GM23338 (cell line): ENCODE results near the gene MYO5A. TPM values are rescaled to one million over a fixed set of nuclear protein-coding genes. Genes with fewer than 3 reads are reported as not detected.

Experiments
- ATAC-seq: fragments of 200-7000 bp; cut with Tn5 transposase; 3 replicates; pipeline ENCODE4 v1.9.1; 2020
- DNase-seq: peaks from one replicate; pipeline ENCODE4 v3.0.0-alpha.2; 2015; ENCODE audit warnings: low spot score
- H2AFZ ChIP-seq: fragments of 200-600 bp; sonication (generic); 2 replicates; pipeline ENCODE4 v1.8.0; 2016; ENCODE audit warnings: antibody characterized with exemption, mild to moderate bottlenecking, moderate library complexity
- H3F3A ChIP-seq: fragments of 200-600 bp; sonication (generic); replicated peaks from 2 replicates; pipeline ENCODE4 v1.8.0; 2017; ENCODE audit warnings: antibody characterized with exemption, mixed run types, low read depth
- H3K27ac ChIP-seq: fragments of 200-600 bp; sonication (generic); 2 replicates; pipeline ENCODE4 v1.6.1; 2016; ENCODE audit warnings: low read depth
- H3K27me3 ChIP-seq: fragments of 200-600 bp; sonication (generic); 2 replicates; pipeline ENCODE4 v1.8.0; 2016; ENCODE audit warnings: mild to moderate bottlenecking, mixed run types, moderate library complexity; ENCODE audit not compliant: insufficient read depth
- H3K36me3 ChIP-seq: fragments of 200-600 bp; sonication (generic); 2 replicates; pipeline ENCODE4 v1.8.0; 2016; ENCODE audit warnings: mild to moderate bottlenecking; ENCODE audit not compliant: insufficient read depth
- H3K4me1 ChIP-seq: fragments of 200-600 bp; sonication (generic); 2 replicates; pipeline ENCODE4 v1.8.0; 2016; ENCODE audit warnings: mild to moderate bottlenecking, moderate library complexity; ENCODE audit not compliant: insufficient read depth
- H3K4me2 ChIP-seq: fragments of 200-600 bp; sonication (generic); 2 replicates; pipeline ENCODE4 v1.7.1; 2017; ENCODE audit warnings: mixed run types
- H3K4me3 ChIP-seq: fragments of 200-600 bp; sonication (generic); 2 replicates; pipeline ENCODE4 v1.6.1; 2016; ENCODE audit warnings: mixed run types
- H3K79me2 ChIP-seq: fragments of 200-600 bp; sonication (generic); replicated peaks from 2 replicates; pipeline ENCODE4 v1.8.0; 2017; ENCODE audit warnings: mild to moderate bottlenecking; ENCODE audit not compliant: insufficient read depth
- H3K9me2 ChIP-seq: fragments of 200-600 bp; sonication (generic); 2 replicates; pipeline ENCODE4 v1.8.0; 2017; ENCODE audit not compliant: insufficient read depth
- H4K20me1 ChIP-seq: fragments of 200-600 bp; sonication (generic); replicated peaks from 2 replicates; pipeline ENCODE4 v1.8.0; 2017; ENCODE audit warnings: mild to moderate bottlenecking; ENCODE audit not compliant: insufficient read depth
- H3K27ac Mint-ChIP-seq: 2 replicates; pipeline ENCODE4 v1.8.0; 2020; ENCODE audit warnings: inconsistent platforms, mild to moderate bottlenecking, moderate library complexity, mixed read lengths
- H3K27me3 Mint-ChIP-seq: 3 replicates; pipeline ENCODE4 v1.8.0; 2022; ENCODE audit warnings: low read depth, mild to moderate bottlenecking, moderate library complexity, mixed read lengths, inconsistent platforms; ENCODE audit not compliant: insufficient read depth, poor library complexity
- H3K36me3 Mint-ChIP-seq: 3 replicates; pipeline ENCODE4 v1.8.0; 2021; ENCODE audit warnings: low read depth, mild to moderate bottlenecking, inconsistent platforms, moderate library complexity, mixed read lengths
- H3K4me1 Mint-ChIP-seq: 3 replicates; pipeline ENCODE4 v1.8.0; 2020; ENCODE audit warnings: mild to moderate bottlenecking, inconsistent platforms, mixed read lengths
- H3K4me3 Mint-ChIP-seq: 3 replicates; pipeline ENCODE4 v1.8.0; 2021; ENCODE audit warnings: moderate library complexity, mild to moderate bottlenecking, inconsistent platforms, mixed read lengths
- H3K9me3 Mint-ChIP-seq: 3 replicates; pipeline ENCODE4 v1.8.0; 2020; ENCODE audit warnings: moderate library complexity, mild to moderate bottlenecking, inconsistent platforms, mixed read lengths
- CREB1 ChIP-seq: fragments of 250-450 bp; sonication (Bioruptor Pico); IDR thresholded peaks from 2 replicates; pipeline ENCODE4 v1.5.0; 2020; ENCODE audit warnings: low read depth, mild to moderate bottlenecking, moderate library complexity
- CTCF ChIP-seq, 2 experiments: fragments of 200-600 bp in 1 of 2; sonication (generic) in 1 of 2; conservative IDR thresholded peaks; 2 replicates each; pipeline versions ENCODE4 v1.5.1 to v1.6.1; 2016 to 2017; ENCODE audit warnings: antibody characterized with exemption in 2 of 2, low read depth in 2 of 2, mild to moderate bottlenecking in 2 of 2, moderate library complexity in 1 of 2
- ETS1 ChIP-seq: IDR thresholded peaks from 2 replicates; pipeline ENCODE4 v1.6.1; 2016; ENCODE audit warnings: antibody characterized with exemption
- EZH2 ChIP-seq: fragments of 200-600 bp; sonication (generic); IDR thresholded peaks from one replicate; pipeline ENCODE4 v1.8.0; 2017; ENCODE audit warnings: antibody characterized with exemption, mild to moderate bottlenecking, low read depth; ENCODE audit not compliant: unreplicated experiment
- JUNB ChIP-seq: IDR thresholded peaks from one replicate; pipeline ENCODE4 v1.6.1; 2016; ENCODE audit warnings: antibody characterized with exemption; ENCODE audit not compliant: unreplicated experiment
- NANOG ChIP-seq: IDR thresholded peaks from 2 replicates; pipeline ENCODE4 v1.6.1; 2016; ENCODE audit warnings: antibody characterized with exemption, borderline replicate concordance
- STAT1 ChIP-seq: IDR thresholded peaks from one replicate; pipeline ENCODE4 v1.6.1; 2016; ENCODE audit warnings: antibody characterized with exemption; ENCODE audit not compliant: unreplicated experiment
- ZNF114 ChIP-seq: fragments of 250-450 bp; sonication (Bioruptor Pico); IDR thresholded peaks from 2 replicates; pipeline ENCODE4 v1.5.0; 2020; ENCODE audit warnings: mild to moderate bottlenecking, moderate library complexity
- ZNF331 ChIP-seq: fragments of 250-450 bp; sonication (Bioruptor Pico); IDR thresholded peaks from 2 replicates; pipeline ENCODE4 v1.5.0; 2020; ENCODE audit warnings: low read depth, mild to moderate bottlenecking, moderate library complexity
- polyA plus RNA-seq: library from polyadenylated mRNA; unstranded; fragments of >200 nt; fragmentation: Nextera tagmentation; extraction: Ambion mirVana; gene quantifications from 2 replicates; pipeline ENCODE4 v1.2.1, GENCODE V29; 2016
- total RNA-seq: library from RNA; depleted of rRNA; stranded (reverse); fragments of >200 nt; shearing (Covaris generic); gene quantifications from 2 replicates; pipeline ENCODE4 v1.2.3, GENCODE V29; 2014
- TF ChIP-seq, protein P1 (sequence below): fragments of 250-450 bp; sonication (Bioruptor Pico); IDR thresholded peaks from 2 replicates; pipeline ENCODE4 v1.5.0; 2020; ENCODE audit warnings: mild to moderate bottlenecking, moderate library complexity

Gene MYO5A
- total and polyA plus RNA-seq, 2 experiments from 2014 or later, result 5.7 to 31.8 TPM

DNA sequence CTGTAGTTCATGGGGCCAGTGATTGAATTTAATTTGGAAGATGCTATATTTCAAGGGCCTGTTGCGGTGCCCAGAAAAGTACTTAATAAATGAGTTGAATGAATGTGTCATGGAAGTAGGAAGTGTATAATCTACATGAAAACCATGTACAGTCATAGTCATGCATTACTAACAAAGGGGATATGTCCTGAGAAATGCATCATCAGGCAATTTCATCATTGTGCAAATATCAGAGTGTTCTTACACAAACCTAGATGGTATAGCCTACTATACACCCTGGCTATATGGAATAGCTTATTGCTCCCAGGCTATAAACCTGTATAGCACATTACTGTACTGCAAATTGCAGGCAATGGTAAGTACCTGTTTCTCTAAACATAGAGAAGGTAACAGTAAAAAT lies 222.4 kb downstream of the MYO5A start:
- H3K27me3 Mint-ChIP-seq, result peaks cover 3% of the 10 kb centered on the region
- no peak overlapping the region for H3K4me3 Mint-ChIP-seq
- H2AFZ ChIP-seq, result no peak overlapping the region
- peaks cover 9% of the 10 kb centered on the region; the same call in 1 of the 2 replicates for H3K9me2 ChIP-seq
- DNase-seq (no peak), ATAC-seq (no peak)
- no peak overlapping the region for H3K27ac ChIP-seq
- H3K4me3 ChIP-seq, result no peak overlapping the region
- no peak overlapping the region for H3K4me2 ChIP-seq
- H3K9me3 Mint-ChIP-seq, result no peaks in the 10 kb centered on the region
- no peaks in the 10 kb centered on the region for H3K79me2 ChIP-seq
- H3K36me3 Mint-ChIP-seq, result no peaks in the 10 kb centered on the region; the same call in 2 of the 3 replicates
- H3F3A ChIP-seq, result no peaks in the 10 kb centered on the region
- H3K36me3 ChIP-seq, result no peaks in the 10 kb centered on the region
- peaks cover 9% of the 10 kb centered on the region for H3K4me1 ChIP-seq
- H3K4me1 Mint-ChIP-seq, result peaks cover 7% of the 10 kb centered on the region
- no peaks in the 10 kb centered on the region for H3K27me3 ChIP-seq
- H4K20me1 ChIP-seq, result no peaks in the 10 kb centered on the region
- TF ChIP-seq, protein P1, sequence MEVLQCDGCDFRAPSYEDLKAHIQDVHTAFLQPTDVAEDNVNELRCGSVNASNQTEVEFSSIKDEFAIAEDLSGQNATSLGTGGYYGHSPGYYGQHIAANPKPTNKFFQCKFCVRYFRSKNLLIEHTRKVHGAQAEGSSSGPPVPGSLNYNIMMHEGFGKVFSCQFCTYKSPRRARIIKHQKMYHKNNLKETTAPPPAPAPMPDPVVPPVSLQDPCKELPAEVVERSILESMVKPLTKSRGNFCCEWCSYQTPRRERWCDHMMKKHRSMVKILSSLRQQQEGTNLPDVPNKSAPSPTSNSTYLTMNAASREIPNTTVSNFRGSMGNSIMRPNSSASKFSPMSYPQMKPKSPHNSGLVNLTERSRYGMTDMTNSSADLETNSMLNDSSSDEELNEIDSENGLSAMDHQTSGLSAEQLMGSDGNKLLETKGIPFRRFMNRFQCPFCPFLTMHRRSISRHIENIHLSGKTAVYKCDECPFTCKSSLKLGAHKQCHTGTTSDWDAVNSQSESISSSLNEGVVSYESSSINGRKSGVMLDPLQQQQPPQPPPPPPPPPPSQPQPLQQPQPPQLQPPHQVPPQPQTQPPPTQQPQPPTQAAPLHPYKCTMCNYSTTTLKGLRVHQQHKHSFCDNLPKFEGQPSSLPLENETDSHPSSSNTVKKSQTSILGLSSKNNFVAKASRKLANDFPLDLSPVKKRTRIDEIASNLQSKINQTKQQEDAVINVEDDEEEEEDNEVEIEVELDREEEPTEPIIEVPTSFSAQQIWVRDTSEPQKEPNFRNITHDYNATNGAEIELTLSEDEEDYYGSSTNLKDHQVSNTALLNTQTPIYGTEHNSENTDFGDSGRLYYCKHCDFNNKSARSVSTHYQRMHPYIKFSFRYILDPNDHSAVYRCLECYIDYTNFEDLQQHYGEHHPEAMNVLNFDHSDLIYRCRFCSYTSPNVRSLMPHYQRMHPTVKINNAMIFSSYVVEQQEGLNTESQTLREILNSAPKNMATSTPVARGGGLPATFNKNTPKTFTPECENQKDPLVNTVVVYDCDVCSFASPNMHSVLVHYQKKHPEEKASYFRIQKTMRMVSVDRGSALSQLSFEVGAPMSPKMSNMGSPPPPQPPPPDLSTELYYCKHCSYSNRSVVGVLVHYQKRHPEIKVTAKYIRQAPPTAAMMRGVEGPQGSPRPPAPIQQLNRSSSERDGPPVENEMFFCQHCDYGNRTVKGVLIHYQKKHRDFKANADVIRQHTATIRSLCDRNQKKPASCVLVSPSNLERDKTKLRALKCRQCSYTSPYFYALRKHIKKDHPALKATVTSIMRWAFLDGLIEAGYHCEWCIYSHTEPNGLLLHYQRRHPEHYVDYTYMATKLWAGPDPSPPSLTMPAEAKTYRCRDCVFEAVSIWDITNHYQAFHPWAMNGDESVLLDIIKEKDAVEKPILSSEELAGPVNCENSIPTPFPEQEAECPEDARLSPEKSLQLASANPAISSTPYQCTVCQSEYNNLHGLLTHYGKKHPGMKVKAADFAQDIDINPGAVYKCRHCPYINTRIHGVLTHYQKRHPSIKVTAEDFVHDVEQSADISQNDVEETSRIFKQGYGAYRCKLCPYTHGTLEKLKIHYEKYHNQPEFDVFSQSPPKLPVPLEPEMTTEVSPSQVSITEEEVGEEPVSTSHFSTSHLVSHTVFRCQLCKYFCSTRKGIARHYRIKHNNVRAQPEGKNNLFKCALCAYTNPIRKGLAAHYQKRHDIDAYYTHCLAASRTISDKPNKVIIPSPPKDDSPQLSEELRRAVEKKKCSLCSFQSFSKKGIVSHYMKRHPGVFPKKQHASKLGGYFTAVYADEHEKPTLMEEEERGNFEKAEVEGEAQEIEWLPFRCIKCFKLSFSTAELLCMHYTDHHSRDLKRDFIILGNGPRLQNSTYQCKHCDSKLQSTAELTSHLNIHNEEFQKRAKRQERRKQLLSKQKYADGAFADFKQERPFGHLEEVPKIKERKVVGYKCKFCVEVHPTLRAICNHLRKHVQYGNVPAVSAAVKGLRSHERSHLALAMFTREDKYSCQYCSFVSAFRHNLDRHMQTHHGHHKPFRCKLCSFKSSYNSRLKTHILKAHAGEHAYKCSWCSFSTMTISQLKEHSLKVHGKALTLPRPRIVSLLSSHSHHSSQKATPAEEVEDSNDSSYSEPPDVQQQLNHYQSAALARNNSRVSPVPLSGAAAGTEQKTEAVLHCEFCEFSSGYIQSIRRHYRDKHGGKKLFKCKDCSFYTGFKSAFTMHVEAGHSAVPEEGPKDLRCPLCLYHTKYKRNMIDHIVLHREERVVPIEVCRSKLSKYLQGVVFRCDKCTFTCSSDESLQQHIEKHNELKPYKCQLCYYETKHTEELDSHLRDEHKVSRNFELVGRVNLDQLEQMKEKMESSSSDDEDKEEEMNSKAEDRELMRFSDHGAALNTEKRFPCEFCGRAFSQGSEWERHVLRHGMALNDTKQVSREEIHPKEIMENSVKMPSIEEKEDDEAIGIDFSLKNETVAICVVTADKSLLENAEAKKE, result no peak
- TF ChIP-seq JUNB, result no peak
- no peak for TF ChIP-seq STAT1
- TF ChIP-seq ZNF331 (CRISPR knock-in tag), result no peak
- no peak for TF ChIP-seq CREB1 (CRISPR knock-in tag)
- TF ChIP-seq ZNF114 (CRISPR knock-in tag), result no peak
- no peak for TF ChIP-seq EZH2
- no peak for TF ChIP-seq CTCF (conservative IDR thresholded peaks at IDR 0.05; ENCODE audit: low read depth in 2 of 2)
- no peak for TF ChIP-seq NANOG
- no peak for TF ChIP-seq ETS1
- no peak overlapping the region for H3K27ac Mint-ChIP-seq
